ENCODE data around the gene LY6G5B.

DNA sequence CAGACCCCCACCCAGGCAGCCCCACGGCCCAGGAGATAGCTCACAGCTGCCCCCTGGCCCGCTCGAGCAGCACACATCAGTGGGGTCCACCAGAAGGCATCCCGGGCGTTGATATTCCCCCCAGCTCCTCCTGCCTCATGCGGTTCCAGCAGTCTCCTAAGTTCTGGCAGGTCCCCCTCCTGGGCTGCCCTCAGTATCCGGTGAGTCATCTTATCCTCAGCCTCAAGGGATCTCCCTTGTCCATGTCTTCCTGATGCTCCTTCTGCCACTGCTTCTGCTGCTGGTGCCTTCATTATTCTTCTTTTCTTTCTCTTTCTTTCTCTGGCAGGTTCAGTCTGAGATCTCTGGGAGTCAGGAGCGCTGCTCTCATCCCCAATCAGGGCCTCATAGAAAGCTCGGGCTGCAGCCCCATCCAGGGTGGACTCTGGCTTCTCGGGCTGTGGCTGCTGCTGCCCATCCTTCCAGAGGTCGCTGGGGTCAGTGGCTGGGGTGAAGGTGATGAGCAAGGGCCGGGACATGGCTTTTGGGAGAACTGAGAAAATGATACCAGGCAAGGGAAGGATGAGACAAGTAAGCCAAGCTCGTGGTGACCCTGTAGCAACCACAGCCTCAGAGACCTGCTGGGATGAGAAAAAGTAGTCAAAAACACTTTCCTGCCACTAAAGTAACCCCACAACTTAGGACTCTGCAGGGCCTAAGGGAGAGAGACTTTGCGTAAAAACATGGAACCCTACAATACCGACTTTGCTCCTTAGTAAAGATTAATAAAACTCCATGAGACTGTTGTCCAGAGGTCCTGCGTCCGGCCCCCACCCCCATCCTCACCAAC lies 5.6 kb upstream of the LY6G5B start:
- TF ChIP-seq POLR2AphosphoS5 (IDR thresholded peaks at IDR 0.05) (peak in 2 of 3 donors; percentile 22 to 30), POLR2A (IDR thresholded peaks at IDR 0.05) (no peak), CTCF (IDR thresholded peaks at IDR 0.05 in 8 of 11, conservative IDR thresholded peaks at IDR 0.05 in 3 of 11) (no peak)

Measured in spleen (tissue), 7 donors.